GM19397 (cell line): ENCODE data around the gene GRIA3.

Experiments
- ATAC-seq: cut with Tn5 transposase; IDR thresholded peaks from one replicate; pipeline ENCODE4 v1.9.1; 2021; ENCODE audit warnings: mild to moderate bottlenecking, moderate library complexity; ENCODE audit not compliant: unreplicated experiment

GRIA3 gene

GRCh38 chrX:123193101-123193500 is 9.0 kb downstream of the GRIA3 start:
- no peak for ATAC-seq

GRCh38 chrX:123199338-123199737 is 15.3 kb downstream of the GRIA3 start:
- ATAC-seq: no peak

- no peak for ATAC-seq
Observed at GRCh38 chrX:123201720-123202119, 17.6 kb downstream of the GRIA3 start.

GRCh38 chrX:123202523-123202922 is 18.4 kb downstream of the GRIA3 start:
- ATAC-seq: no peak

- ATAC-seq: no peak
Observed at GRCh38 chrX:123203772-123204171, 19.7 kb downstream of the GRIA3 start.

GRCh38 chrX:123206176-123206575 is 22.1 kb downstream of the GRIA3 start:
- no peak for ATAC-seq

GRCh38 chrX:123210252-123210651 is 26.2 kb downstream of the GRIA3 start:
- no peak for ATAC-seq

GRCh38 chrX:123215397-123216089 is 31.5 kb downstream of the GRIA3 start:
- no peak for ATAC-seq

- ATAC-seq: no peak
Observed at GRCh38 chrX:123217077-123217476, 33.0 kb downstream of the GRIA3 start.

- ATAC-seq: no peak
Observed at GRCh38 chrX:123217728-123218127, 33.6 kb downstream of the GRIA3 start.

- ATAC-seq: no peak
Observed at GRCh38 chrX:123219916-123220315, 35.8 kb downstream of the GRIA3 start.

- ATAC-seq: no peak
Observed at GRCh38 chrX:123222920-123223319, 38.8 kb downstream of the GRIA3 start.

- peak; percentile 26 for ATAC-seq
Observed at GRCh38 chrX:123223409-123223808, 39.3 kb downstream of the GRIA3 start.

- ATAC-seq: peak; percentile 63
Observed at GRCh38 chrX:123223859-123224258, 39.8 kb downstream of the GRIA3 start.

- ATAC-seq: no peak
Observed at GRCh38 chrX:123230798-123231197, 46.7 kb downstream of the GRIA3 start.

GRCh38 chrX:123236859-123237258 is 52.8 kb downstream of the GRIA3 start:
- ATAC-seq: no peak

GRCh38 chrX:123237271-123237670 is 53.2 kb downstream of the GRIA3 start:
- ATAC-seq: no peak

GRCh38 chrX:123254457-123254856 is 70.4 kb downstream of the GRIA3 start:
- no peak for ATAC-seq

- ATAC-seq: peak; percentile 79
Observed at GRCh38 chrX:123256378-123256777, 72.3 kb downstream of the GRIA3 start.

GRCh38 chrX:123260920-123261418 is 76.9 kb downstream of the GRIA3 start:
- ATAC-seq: no peak

GRCh38 chrX:123263270-123263669 is 79.2 kb downstream of the GRIA3 start:
- ATAC-seq: no peak

- no peak for ATAC-seq
Observed at GRCh38 chrX:123263747-123264146, 79.7 kb downstream of the GRIA3 start.

GRCh38 chrX:123267220-123267619 is 83.1 kb downstream of the GRIA3 start:
- no peak for ATAC-seq
